ENCODE results near the gene ZNF385B. TPM values are rescaled to one million over a fixed set of nuclear protein-coding genes. Genes with fewer than 3 reads are reported as not detected.

The ZNF385B gene
- total RNA-seq, 1 donor from 2014 or later, result not detected

DNA sequence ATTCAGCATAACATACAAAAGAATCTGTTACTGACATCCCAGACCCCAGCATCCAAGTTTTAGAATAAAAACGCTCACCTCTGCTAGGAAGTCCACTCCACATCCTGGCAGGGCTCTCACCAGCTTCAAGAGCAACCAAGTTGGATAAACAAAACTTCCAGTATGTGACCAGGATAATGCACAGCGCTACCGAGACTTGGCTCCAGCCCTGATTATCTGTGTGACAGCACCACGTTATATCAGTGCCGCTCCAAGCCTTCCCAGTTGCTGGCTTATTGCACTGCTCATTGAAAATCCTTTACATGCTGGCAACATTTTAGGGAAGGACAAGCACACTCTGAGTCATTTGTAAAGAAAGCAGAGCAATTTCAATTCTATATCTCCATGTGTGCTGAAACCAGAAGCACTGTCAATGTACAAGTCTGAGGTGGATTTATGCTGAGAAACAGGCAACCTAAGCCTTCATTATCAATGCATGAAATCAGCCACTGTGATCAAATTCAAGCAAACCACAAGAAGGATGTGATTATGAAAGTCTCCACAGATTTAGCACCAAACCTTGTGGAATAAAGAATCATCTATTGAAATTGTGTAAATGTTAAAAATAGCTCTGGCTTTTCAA lies 115.7 kb downstream of the ZNF385B start:
- H3K4me1 Mint-ChIP-seq (ENCODE audit: low read depth, unreplicated experiment), result no peaks in the 10 kb centered on the region
- no peaks in the 10 kb centered on the region for H3K9me3 Mint-ChIP-seq (ENCODE audit: unreplicated experiment)
- no peaks in the 10 kb centered on the region for H3K27me3 Mint-ChIP-seq (ENCODE audit: unreplicated experiment)
- no peak overlapping the region for H3K4me3 Mint-ChIP-seq (ENCODE audit: unreplicated experiment)
- no peak for TF ChIP-seq CTCF (IDR thresholded peaks at IDR 0.05; ENCODE audit: partially characterized antibody, unreplicated experiment)
- H3K36me3 Mint-ChIP-seq (ENCODE audit: unreplicated experiment), result no peaks in the 10 kb centered on the region
- no peak overlapping the region for H3K27ac Mint-ChIP-seq (ENCODE audit: unreplicated experiment)
- no peak for DNase-seq

DNA sequence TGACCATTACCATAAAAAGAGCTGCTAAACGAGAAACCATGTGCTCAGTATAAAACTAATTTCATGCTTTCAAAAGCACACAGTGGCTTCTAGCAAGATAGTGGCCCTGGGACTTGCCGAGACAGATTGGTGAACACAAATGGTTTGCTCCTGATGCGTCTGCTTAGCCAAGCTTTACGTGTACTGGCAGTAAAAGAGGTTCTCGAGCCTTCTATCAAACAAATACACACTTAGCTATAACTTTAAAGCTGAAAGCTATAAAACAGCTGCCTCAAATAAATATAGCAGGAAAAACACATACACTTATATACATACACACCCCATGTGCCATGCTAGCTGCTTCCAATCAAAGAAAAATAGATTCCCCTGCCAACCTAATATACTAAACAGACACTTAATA lies 117.0 kb downstream of the ZNF385B start:
- Mint-ChIP-seq H3K9me3 (ENCODE audit: unreplicated experiment) (no peaks in the 10 kb centered on the region), H3K27ac (ENCODE audit: unreplicated experiment) (no peak overlapping the region), H3K27me3 (ENCODE audit: unreplicated experiment) (no peaks in the 10 kb centered on the region), H3K4me1 (ENCODE audit: low read depth, unreplicated experiment) (no peaks in the 10 kb centered on the region), H3K4me3 (ENCODE audit: unreplicated experiment) (no peak overlapping the region), H3K36me3 (ENCODE audit: unreplicated experiment) (no peaks in the 10 kb centered on the region)
- DNase-seq, result no peak
- no peak for TF ChIP-seq CTCF (IDR thresholded peaks at IDR 0.05; ENCODE audit: partially characterized antibody, unreplicated experiment)

DNA sequence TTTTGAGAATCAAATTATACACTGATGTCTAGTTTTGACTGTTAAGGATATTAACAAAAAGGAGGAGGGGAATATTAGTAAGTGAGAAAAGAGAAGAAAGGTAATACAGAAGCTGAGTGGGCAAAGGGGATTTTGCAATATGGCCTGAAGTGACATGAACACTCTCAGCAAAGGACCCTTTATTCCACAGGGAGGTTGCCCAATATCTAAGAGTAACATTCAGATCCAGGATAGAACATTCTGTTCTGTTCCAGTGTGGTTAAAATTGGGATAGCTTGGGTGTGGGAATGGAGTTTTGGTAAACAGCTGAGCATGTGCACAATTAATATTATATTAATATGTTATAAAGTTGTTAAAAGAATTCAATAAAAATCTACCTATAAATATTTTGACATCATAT lies 120.1 kb downstream of the ZNF385B start:
- H3K4me3 Mint-ChIP-seq (ENCODE audit: unreplicated experiment), result no peak overlapping the region
- DNase-seq, result no peak
- H3K9me3 Mint-ChIP-seq (ENCODE audit: unreplicated experiment), result no peaks in the 10 kb centered on the region
- no peak overlapping the region for H3K27ac Mint-ChIP-seq (ENCODE audit: unreplicated experiment)
- TF ChIP-seq CTCF (IDR thresholded peaks at IDR 0.05; ENCODE audit: partially characterized antibody, unreplicated experiment), result no peak
- no peaks in the 10 kb centered on the region for H3K4me1 Mint-ChIP-seq (ENCODE audit: low read depth, unreplicated experiment)
- no peaks in the 10 kb centered on the region for H3K27me3 Mint-ChIP-seq (ENCODE audit: unreplicated experiment)
- no peaks in the 10 kb centered on the region for H3K36me3 Mint-ChIP-seq (ENCODE audit: unreplicated experiment)

- Mint-ChIP-seq H3K4me1 (ENCODE audit: low read depth, unreplicated experiment) (no peaks in the 10 kb centered on the region), H3K36me3 (ENCODE audit: unreplicated experiment) (no peaks in the 10 kb centered on the region), H3K27me3 (ENCODE audit: unreplicated experiment) (no peaks in the 10 kb centered on the region), H3K9me3 (ENCODE audit: unreplicated experiment) (no peaks in the 10 kb centered on the region), H3K27ac (ENCODE audit: unreplicated experiment) (no peak overlapping the region), H3K4me3 (ENCODE audit: unreplicated experiment) (no peak overlapping the region)
- no peak for TF ChIP-seq CTCF (IDR thresholded peaks at IDR 0.05; ENCODE audit: partially characterized antibody, unreplicated experiment)
- no peak for DNase-seq
Observed at GRCh38 chr2:179729966-179730365, 131.4 kb downstream of the ZNF385B start.

- H3K27ac Mint-ChIP-seq (ENCODE audit: unreplicated experiment), result no peak overlapping the region
- TF ChIP-seq CTCF (IDR thresholded peaks at IDR 0.05; ENCODE audit: partially characterized antibody, unreplicated experiment), result no peak
- no peaks in the 10 kb centered on the region for H3K36me3 Mint-ChIP-seq (ENCODE audit: unreplicated experiment)
- no peaks in the 10 kb centered on the region for H3K4me1 Mint-ChIP-seq (ENCODE audit: low read depth, unreplicated experiment)
- no peaks in the 10 kb centered on the region for H3K27me3 Mint-ChIP-seq (ENCODE audit: unreplicated experiment)
- H3K4me3 Mint-ChIP-seq (ENCODE audit: unreplicated experiment), result no peak overlapping the region
- no peaks in the 10 kb centered on the region for H3K9me3 Mint-ChIP-seq (ENCODE audit: unreplicated experiment)
- DNase-seq, result no peak
Observed at GRCh38 chr2:179726461-179727180, 134.8 kb downstream of the ZNF385B start.
